HCT116 (cell line): ENCODE results near the gene AP3D1. TPM values are rescaled to one million over a fixed set of nuclear protein-coding genes. Genes with fewer than 3 reads are reported as not detected.

Experiments
- ATAC-seq: fragments of 200-7000 bp; cut with Tn5 transposase; 2 replicates; pipeline ENCODE4 v1.9.1; 2020; ENCODE audit warnings: mild to moderate bottlenecking, moderate library complexity
- BruUV-seq: library from RNA; stranded (reverse); fragments of 400-500 nt; replicated peaks from 2 replicates; lab custom pipeline; 2021; lab: Mats Ljungman, UMichigan
- CTCF ChIA-PET: fragments of 300-600 bp; sonication (Branson Sonifier 250); formaldehyde crosslinking; loops from one replicate; lab custom pipeline; 2021; ENCODE audit warnings: antibody characterized with exemption; lab: Charles Lee
- POLR2A ChIA-PET: fragments of 300-600, 350-600 bp; sonication (Branson Sonifier 250); formaldehyde crosslinking; loops from one replicate; lab custom pipeline; 2021; ENCODE audit warnings: antibody characterized with exemption; lab: Charles Lee
- RAD21 ChIA-PET, 2 experiments: fragments of 300-600 bp; sonication (Branson Sonifier 250); formaldehyde crosslinking; loops; one replicate each; lab custom pipeline; 2023; ENCODE audit warnings: low total read pairs in 2 of 2; ENCODE audit not compliant: uncharacterized antibody in 2 of 2, unreplicated experiment in 2 of 2, low non-redundant PET in 1 of 2; lab: Charles Lee
- DNase-seq: peaks from one replicate; pipeline ENCODE4 v3.0.0-alpha.2; 2010; ENCODE audit warnings: low read depth, low spot score
- H2AFZ ChIP-seq: fragments of 200-600 bp; shearing (Covaris generic), sonication (generic); 2 replicates; pipeline ENCODE4 v1.6.1; 2017; ENCODE audit warnings: low read depth, mixed run types, mixed read lengths, antibody characterized with exemption, low read length; ENCODE audit not compliant: poor library complexity, severe bottlenecking
- H3K27ac ChIP-seq: 2 replicates; pipeline ENCODE4 v1.5.1; 2012; ENCODE audit warnings: low read depth, low read length
- H3K27me3 ChIP-seq: fragments of 200-600 bp; sonication (generic); 2 replicates; pipeline ENCODE4 v1.6.1; 2016; ENCODE audit warnings: mixed run types, low read length, mixed read lengths; ENCODE audit not compliant: insufficient read depth
- H3K36me3 ChIP-seq, 2 experiments: fragments of 200-500 bp in 1 of 2; fragments of 200-600 bp in 1 of 2; sonication (Bioruptor generic) in 1 of 2; sonication (generic) in 1 of 2; 2 replicates each; pipeline versions ENCODE4 v1.5.1 to v1.6.1; 2014 to 2016; ENCODE audit warnings: low read length in 2 of 2, inconsistent platforms in 1 of 2, mixed read lengths in 1 of 2, mixed run types in 1 of 2; ENCODE audit not compliant: insufficient read depth in 2 of 2, control insufficient read depth in 1 of 2
- H3K4me1 ChIP-seq, 2 experiments: fragments of 200-600 bp in 1 of 2; sonication (generic) in 1 of 2; 2 replicates each; pipeline versions ENCODE4 v1.5.1 to v1.6.1; 2012 to 2017; ENCODE audit warnings: low read length in 2 of 2, inconsistent platforms in 1 of 2, mild to moderate bottlenecking in 1 of 2, mixed read lengths in 1 of 2, mixed run types in 1 of 2, moderate library complexity in 1 of 2; ENCODE audit not compliant: insufficient read depth in 2 of 2, control insufficient read depth in 1 of 2
- H3K4me2 ChIP-seq: fragments of 200-600 bp; sonication (generic); 2 replicates; pipeline ENCODE4 v1.6.1; 2017; ENCODE audit warnings: mixed run types, low read length, mixed read lengths
- H3K4me3 ChIP-seq, 2 experiments: fragments of 200-600 bp in 1 of 2; sonication (generic) in 1 of 2; replicated peaks in 1 of 2; 2 replicates each; pipeline ENCODE4 v1.5.1; 2011 to 2016; ENCODE audit warnings: low read length in 2 of 2, control low read depth in 1 of 2, low read depth in 1 of 2, mild to moderate bottlenecking in 1 of 2, mixed read lengths in 1 of 2, mixed run types in 1 of 2
- H3K79me2 ChIP-seq: fragments of 200-600 bp; sonication (generic); 2 replicates; pipeline ENCODE4 v1.6.1; 2017; ENCODE audit warnings: mild to moderate bottlenecking, mixed run types, low read length, moderate library complexity, mixed read lengths; ENCODE audit not compliant: insufficient read depth
- H3K9ac ChIP-seq: fragments of 200-600 bp; sonication (generic); 2 replicates; pipeline ENCODE4 v1.6.1; 2016; ENCODE audit warnings: low read length, mixed read lengths
- H3K9me2 ChIP-seq: fragments of 200-600 bp; sonication (generic), shearing (Covaris generic); 2 replicates; pipeline ENCODE4 v1.6.1; 2017; ENCODE audit warnings: mixed run types, mild to moderate bottlenecking, moderate library complexity; ENCODE audit not compliant: insufficient read depth
- H3K9me3 ChIP-seq, 2 experiments: fragments of 200-500 bp in 1 of 2; fragments of 200-600 bp in 1 of 2; sonication (Bioruptor generic) in 1 of 2; sonication (generic) in 1 of 2; 2 replicates each; pipeline ENCODE4 v1.6.1; 2014 to 2017; ENCODE audit warnings: low read length in 2 of 2, mixed read lengths in 2 of 2, inconsistent platforms in 1 of 2, low read depth in 1 of 2, mild to moderate bottlenecking in 1 of 2, mixed run types in 1 of 2, moderate library complexity in 1 of 2; ENCODE audit not compliant: control insufficient read depth in 1 of 2, insufficient read depth in 1 of 2
- H4K20me1 ChIP-seq: fragments of 200-600 bp; sonication (generic), shearing (Covaris generic); 2 replicates; pipeline ENCODE4 v1.6.1; 2017; ENCODE audit warnings: mixed run types, mild to moderate bottlenecking, moderate library complexity; ENCODE audit not compliant: insufficient read depth
- ATF3 ChIP-seq: IDR thresholded peaks from 2 replicates; pipeline ENCODE4 v1.6.1; 2012
- CBX3 ChIP-seq: IDR thresholded peaks from 2 replicates; pipeline ENCODE4 v1.6.1; 2012; ENCODE audit warnings: low read depth
- CEBPB ChIP-seq: IDR thresholded peaks from 2 replicates; pipeline ENCODE4 v1.6.1; 2012; ENCODE audit warnings: low read depth
- CTCF ChIP-seq, 3 experiments: fragments of 200-600 bp in 1 of 3; sonication (generic) in 1 of 3; IDR thresholded peaks in 2 of 3; conservative IDR thresholded peaks in 1 of 3; 2 replicates each; pipeline ENCODE4 v1.5.1; 2012 to 2017; ENCODE audit warnings: low read depth in 2 of 3, low read length in 2 of 3, antibody characterized with exemption in 1 of 3, borderline replicate concordance in 1 of 3, control low read depth in 1 of 3, mild to moderate bottlenecking in 1 of 3, mixed read lengths in 1 of 3, mixed run types in 1 of 3, moderate library complexity in 1 of 3; ENCODE audit not compliant: insufficient read depth in 1 of 3
- EGR1 ChIP-seq: IDR thresholded peaks from 2 replicates; pipeline ENCODE4 v1.6.1; 2012; ENCODE audit warnings: low read depth
- EZH2 ChIP-seq: fragments of 200-600 bp; sonication (generic); IDR thresholded peaks from 2 replicates; pipeline ENCODE4 v1.6.1; 2017; ENCODE audit warnings: antibody characterized with exemption, mixed run types
- EZH2phosphoT487 ChIP-seq: fragments of 200-600 bp; IDR thresholded peaks from 2 replicates; pipeline ENCODE4 v1.6.1; 2018; ENCODE audit warnings: antibody characterized with exemption, borderline replicate concordance
- JUND ChIP-seq: IDR thresholded peaks from 2 replicates; pipeline ENCODE4 v1.6.1; 2012
- POLR2A ChIP-seq: IDR thresholded peaks from 2 replicates; pipeline ENCODE4 v1.7.0; 2011; ENCODE audit warnings: borderline replicate concordance; ENCODE audit not compliant: insufficient read depth, insufficient read length; ENCODE audit errors: extremely low read depth
- POLR2AphosphoS5 ChIP-seq: IDR thresholded peaks from 2 replicates; pipeline ENCODE4 v1.6.1; 2011; ENCODE audit warnings: mild to moderate bottlenecking, low read depth, low read length, moderate library complexity
- RAD21 ChIP-seq: IDR thresholded peaks from 2 replicates; pipeline ENCODE4 v1.6.1; 2012; ENCODE audit warnings: low read depth, mild to moderate bottlenecking
- REST ChIP-seq: IDR thresholded peaks from 2 replicates; pipeline ENCODE4 v1.6.1; 2012; ENCODE audit warnings: low read depth
- SRF ChIP-seq: IDR thresholded peaks from 2 replicates; pipeline ENCODE4 v1.6.1; 2012; ENCODE audit warnings: low read depth
- TCF7L2 ChIP-seq: IDR thresholded peaks from 2 replicates; pipeline ENCODE4 v1.7.0; 2011; ENCODE audit warnings: borderline replicate concordance, inconsistent platforms; ENCODE audit not compliant: insufficient read depth, insufficient read length; ENCODE audit errors: extremely low read depth
- ZNF274 ChIP-seq: fragments of 200-500 bp; sonication (Bioruptor generic); IDR thresholded peaks from 2 replicates; pipeline ENCODE4 v1.6.1; 2014; ENCODE audit warnings: mild to moderate bottlenecking, low read depth, low read length, inconsistent platforms
- intact Hi-C: fragments of 100-400 bp; cut with micrococcal nuclease; formaldehyde crosslinking; loops from 2 replicates; pipeline ENCODE4 v1.10.0; 2022
- total RNA-seq: library from RNA; stranded (reverse); gene quantifications from one replicate; pipeline ENCODE4 v1.2.1, GENCODE V29; 2021; ENCODE audit not compliant: unreplicated experiment
- TF ChIP-seq, protein P1 (sequence below): IDR thresholded peaks from 2 replicates; pipeline ENCODE4 v1.6.1; 2011; ENCODE audit warnings: mild to moderate bottlenecking, low read length, moderate library complexity; ENCODE audit not compliant: insufficient replicate concordance; ENCODE audit errors: extremely low read depth
- TF ChIP-seq, protein P2 (sequence below): IDR thresholded peaks from 2 replicates; pipeline ENCODE4 v1.6.1; 2012

Gene AP3D1
- total RNA-seq, 1 experiment from 2014 or later = 137 TPM

GRCh38 chr19:2144190-2144589, 7.2 kb downstream of the AP3D1 start:
- Histone ChIP-seq H2AFZ (no peak overlapping the region), H3K27me3 (no peaks in the 10 kb centered on the region), H3K79me2 (peaks cover 98% of the 10 kb centered on the region), H3K27ac (no peak overlapping the region), H4K20me1 (no peaks in the 10 kb centered on the region; the same call in 1 of the 2 replicates), H3K36me3 (peaks cover 2 to 6% of the 10 kb centered on the region in 2 experiments; a peak in 2 of 4 replicates), H3K4me2 (no peak overlapping the region), H3K9me3 (no peaks in the 10 kb centered on the region), H3K4me1 (0 out of 4 replicates have a peak, but pooled peaks cover 3% of the 10 kb centered on the region in 2 experiments), H3K4me3 (no peak overlapping the region), H3K9ac (no peak overlapping the region), H3K9me2 (no peaks in the 10 kb centered on the region)
- intact Hi-C loops = no loop called here
- RAD21 ChIA-PET = no interaction called here
- BruUV-seq = no TSS peak
- TF ChIP-seq CEBPB (no peak), EZH2 (no peak), ATF3 (no peak), EZH2phosphoT487 (no peak), REST (no peak), RAD21 (no peak), EGR1 (no peak), CTCF (IDR thresholded peaks at IDR 0.05 in 2 of 3, conservative IDR thresholded peaks at IDR 0.05 in 1 of 3; ENCODE audit: borderline replicate concordance in 1 of 3, insufficient read depth in 1 of 3, low read depth in 2 of 3, low read length in 2 of 3) (no peak), CBX3 (no peak), SRF (no peak), ZNF274 (no peak), JUND (no peak), TCF7L2 (no peak), POLR2A (no peak), POLR2AphosphoS5 (no peak)
- TF ChIP-seq, protein P1, sequence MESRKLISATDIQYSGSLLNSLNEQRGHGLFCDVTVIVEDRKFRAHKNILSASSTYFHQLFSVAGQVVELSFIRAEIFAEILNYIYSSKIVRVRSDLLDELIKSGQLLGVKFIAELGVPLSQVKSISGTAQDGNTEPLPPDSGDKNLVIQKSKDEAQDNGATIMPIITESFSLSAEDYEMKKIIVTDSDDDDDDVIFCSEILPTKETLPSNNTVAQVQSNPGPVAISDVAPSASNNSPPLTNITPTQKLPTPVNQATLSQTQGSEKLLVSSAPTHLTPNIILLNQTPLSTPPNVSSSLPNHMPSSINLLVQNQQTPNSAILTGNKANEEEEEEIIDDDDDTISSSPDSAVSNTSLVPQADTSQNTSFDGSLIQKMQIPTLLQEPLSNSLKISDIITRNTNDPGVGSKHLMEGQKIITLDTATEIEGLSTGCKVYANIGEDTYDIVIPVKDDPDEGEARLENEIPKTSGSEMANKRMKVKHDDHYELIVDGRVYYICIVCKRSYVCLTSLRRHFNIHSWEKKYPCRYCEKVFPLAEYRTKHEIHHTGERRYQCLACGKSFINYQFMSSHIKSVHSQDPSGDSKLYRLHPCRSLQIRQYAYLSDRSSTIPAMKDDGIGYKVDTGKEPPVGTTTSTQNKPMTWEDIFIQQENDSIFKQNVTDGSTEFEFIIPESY = no peak
- TF ChIP-seq, protein P2, sequence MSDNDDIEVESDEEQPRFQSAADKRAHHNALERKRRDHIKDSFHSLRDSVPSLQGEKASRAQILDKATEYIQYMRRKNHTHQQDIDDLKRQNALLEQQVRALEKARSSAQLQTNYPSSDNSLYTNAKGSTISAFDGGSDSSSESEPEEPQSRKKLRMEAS = no peak
- POLR2A ChIA-PET = no interaction called here
- ATAC-seq (no peak), DNase-seq (no peak)
- CTCF ChIA-PET = no interaction called here
